ENCODE measurements around the gene SBNO1.
"Not testable (repeated sequence)": the region's sequence is repeated elsewhere in the genome, so short reads cannot be mapped to it uniquely, and the experiment has no call there.

The SBNO1 gene

DNA sequence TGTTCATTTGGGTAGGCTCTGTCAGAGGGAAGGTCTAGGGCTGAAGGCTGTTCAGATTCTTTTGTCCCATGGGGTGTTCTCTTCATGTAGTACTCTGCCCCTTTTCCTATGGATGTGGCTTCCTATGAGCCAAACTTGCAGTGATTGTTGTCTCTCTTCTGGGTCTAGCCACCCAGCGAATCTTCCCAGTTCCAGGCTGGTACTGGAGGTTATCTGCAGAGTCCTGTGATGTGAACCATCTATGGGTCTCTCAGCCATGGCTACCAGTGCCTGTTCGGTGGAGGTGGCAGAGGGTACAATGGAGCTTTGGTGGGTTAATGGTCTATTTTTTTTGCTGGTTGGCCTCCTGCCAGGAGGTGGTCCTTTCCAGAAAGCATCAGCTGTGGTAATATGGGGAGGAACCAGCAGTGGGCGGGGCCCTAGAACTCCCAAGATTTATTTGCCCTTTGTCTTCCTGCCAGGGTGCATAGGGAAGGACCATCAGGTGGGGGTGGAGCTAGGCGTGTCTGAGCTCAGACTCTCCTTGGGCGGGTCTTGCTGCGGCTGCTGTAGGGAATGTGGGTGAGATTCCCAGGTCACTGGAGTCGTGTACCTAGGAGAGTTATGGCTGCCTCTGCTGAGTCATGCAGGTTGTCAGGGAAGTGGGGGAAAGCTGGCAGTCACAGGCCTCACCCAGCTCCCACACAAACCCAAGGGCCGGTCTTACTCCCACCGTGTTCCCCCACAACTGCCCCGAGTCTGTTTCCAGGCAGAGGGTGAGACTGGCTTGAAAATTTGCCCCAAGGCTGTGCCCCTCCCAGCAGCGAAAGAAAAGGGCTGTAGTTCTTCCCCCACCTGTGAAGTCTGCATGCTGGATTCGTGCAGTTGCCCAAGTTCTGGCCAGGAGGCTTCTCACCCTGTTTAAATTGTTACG lies 113.9 kb downstream of the SBNO1 start:
- DNase-seq (ENCODE audit: extremely low read depth, insufficient read length): no peak
- Histone ChIP-seq H3K36me3 (ENCODE audit: control insufficient read depth, insufficient read depth, low read length) (peaks cover 13% of the 10 kb centered on the region), H3K4me3 (replicated peaks; ENCODE audit: low read depth, low read length) (no peak overlapping the region), H3K27me3 (replicated peaks; ENCODE audit: control insufficient read depth, insufficient read depth, low read length) (no peaks in the 10 kb centered on the region)
- TF ChIP-seq, protein P1, sequence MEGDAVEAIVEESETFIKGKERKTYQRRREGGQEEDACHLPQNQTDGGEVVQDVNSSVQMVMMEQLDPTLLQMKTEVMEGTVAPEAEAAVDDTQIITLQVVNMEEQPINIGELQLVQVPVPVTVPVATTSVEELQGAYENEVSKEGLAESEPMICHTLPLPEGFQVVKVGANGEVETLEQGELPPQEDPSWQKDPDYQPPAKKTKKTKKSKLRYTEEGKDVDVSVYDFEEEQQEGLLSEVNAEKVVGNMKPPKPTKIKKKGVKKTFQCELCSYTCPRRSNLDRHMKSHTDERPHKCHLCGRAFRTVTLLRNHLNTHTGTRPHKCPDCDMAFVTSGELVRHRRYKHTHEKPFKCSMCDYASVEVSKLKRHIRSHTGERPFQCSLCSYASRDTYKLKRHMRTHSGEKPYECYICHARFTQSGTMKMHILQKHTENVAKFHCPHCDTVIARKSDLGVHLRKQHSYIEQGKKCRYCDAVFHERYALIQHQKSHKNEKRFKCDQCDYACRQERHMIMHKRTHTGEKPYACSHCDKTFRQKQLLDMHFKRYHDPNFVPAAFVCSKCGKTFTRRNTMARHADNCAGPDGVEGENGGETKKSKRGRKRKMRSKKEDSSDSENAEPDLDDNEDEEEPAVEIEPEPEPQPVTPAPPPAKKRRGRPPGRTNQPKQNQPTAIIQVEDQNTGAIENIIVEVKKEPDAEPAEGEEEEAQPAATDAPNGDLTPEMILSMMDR (IDR thresholded peaks at IDR 0.05; ENCODE audit: insufficient read depth, low read length, poor library complexity, severe bottlenecking): no peak

DNA sequence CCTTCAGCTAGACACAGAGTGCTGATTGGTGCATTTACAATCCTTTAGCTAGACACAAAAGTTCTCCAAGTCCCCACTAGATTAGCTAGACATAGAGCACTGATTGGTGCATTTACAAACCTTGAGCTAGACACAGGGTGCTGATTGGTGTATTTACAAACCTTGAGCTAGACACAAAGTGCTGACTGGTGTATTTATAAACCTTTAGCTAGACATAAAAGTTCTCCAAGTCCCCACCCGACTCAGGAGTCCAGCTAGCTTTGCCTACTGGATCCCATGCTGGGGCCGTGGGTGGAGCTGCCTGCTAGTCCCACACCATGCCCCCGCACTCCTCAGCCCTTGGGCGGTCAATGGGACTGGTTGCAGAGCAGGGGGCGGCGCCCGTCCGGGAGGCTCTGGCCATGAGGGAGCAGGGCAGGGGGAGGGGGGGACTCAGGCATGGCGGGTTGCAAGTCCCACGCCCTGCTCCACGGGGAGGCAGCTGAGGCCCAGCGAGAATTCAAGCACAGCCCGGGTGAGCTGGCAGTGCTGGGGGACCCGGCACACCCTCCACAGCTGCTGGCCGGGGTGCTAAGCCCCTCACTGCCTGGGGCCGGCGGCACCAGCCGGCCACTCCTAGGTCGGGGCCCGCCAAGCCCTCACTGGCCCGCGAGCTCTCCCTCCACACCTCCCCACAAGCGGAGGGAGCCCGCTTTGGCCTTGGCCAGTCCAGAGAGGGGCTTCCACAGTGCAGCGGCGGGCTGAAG lies 115.5 kb downstream of the SBNO1 start:
- H3K36me3 ChIP-seq (ENCODE audit: control insufficient read depth, insufficient read depth, low read length); DNase-seq (ENCODE audit: extremely low read depth, insufficient read length); H3K27me3 ChIP-seq (replicated peaks; ENCODE audit: control insufficient read depth, insufficient read depth, low read length); H3K4me3 ChIP-seq (replicated peaks; ENCODE audit: low read depth, low read length): not testable (repeated sequence)

DNA sequence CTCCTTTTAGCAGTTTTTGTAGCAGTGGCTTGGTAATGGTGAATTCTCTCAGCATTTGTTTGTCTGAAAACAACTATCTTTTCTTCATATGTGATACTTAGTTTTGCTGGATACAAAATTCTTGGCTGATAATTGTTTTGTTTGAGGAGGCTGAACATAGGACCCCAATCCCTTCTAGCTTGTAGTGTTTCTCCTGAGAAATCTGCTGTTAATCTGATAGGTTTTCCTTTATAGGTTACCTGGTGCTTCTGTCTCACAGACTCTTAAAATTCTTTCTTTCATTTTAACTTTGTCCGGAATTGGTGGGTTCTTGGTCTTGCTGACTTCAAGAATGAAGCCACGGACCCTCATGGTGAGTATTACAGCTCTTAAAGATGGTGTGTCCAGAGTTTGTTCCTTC lies 116.5 kb downstream of the SBNO1 start:
- not testable (repeated sequence) for H3K36me3 ChIP-seq (ENCODE audit: control insufficient read depth, insufficient read depth, low read length); DNase-seq (ENCODE audit: extremely low read depth, insufficient read length); H3K27me3 ChIP-seq (replicated peaks; ENCODE audit: control insufficient read depth, insufficient read depth, low read length); H3K4me3 ChIP-seq (replicated peaks; ENCODE audit: low read depth, low read length)

DNA sequence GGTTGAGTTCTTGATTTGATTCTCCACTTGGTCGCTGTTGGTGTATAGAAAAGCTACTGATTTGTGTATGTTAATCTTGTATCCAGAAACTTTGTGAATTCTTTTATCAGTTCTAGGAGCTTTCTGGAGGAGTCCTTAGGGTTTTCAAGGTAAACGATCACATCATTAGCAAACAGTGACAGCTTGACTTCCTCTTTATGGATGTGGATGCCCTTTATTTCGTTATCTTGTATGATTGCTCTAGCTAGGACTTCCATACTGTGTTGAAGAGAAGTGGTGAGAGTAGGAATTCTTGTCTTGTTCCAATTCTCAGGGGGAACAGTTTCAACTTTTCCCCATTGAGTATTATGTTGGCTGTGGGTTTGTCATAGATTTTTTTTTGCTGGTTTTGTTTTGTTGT lies 119.0 kb downstream of the SBNO1 start:
- TF ChIP-seq, protein P1 (IDR thresholded peaks at IDR 0.05; ENCODE audit: insufficient read depth, low read length, poor library complexity, severe bottlenecking): no peak
- no peak overlapping the region for H3K4me3 ChIP-seq (replicated peaks; ENCODE audit: low read depth, low read length)
- no peak for DNase-seq (ENCODE audit: extremely low read depth, insufficient read length)
- no peaks in the 10 kb centered on the region for H3K27me3 ChIP-seq (replicated peaks; ENCODE audit: control insufficient read depth, insufficient read depth, low read length)
- peaks cover 8% of the 10 kb centered on the region for H3K36me3 ChIP-seq (ENCODE audit: control insufficient read depth, insufficient read depth, low read length)

DNA sequence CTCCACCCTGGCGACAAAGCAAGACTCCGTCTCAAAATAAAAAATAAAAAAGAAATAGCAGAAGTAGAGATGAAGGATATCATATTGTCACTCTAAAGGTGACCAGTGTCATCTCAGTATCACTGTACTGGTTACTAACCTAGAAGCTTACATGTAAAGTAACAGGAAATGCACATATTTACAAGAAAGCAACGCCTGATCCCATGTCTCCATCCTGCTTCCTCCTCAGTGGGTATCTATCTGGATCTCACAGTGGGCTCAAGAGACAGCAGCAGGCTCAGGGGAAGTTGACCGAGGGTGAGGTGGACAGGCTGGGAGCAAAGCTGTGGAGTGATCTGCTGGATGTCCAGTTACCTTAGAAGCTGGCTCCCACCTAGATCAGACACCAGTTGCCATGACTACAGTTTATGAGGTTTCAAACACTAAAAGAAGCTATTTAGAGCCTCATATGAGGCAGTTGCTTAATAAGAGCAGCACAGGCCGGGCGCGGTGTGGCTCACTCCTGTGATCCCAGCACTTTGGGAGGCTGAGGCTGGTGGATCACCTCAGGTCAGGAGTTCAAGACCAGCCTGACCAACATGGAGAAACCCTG lies 120.9 kb downstream of the SBNO1 start:
- no peaks in the 10 kb centered on the region for H3K27me3 ChIP-seq (replicated peaks; ENCODE audit: control insufficient read depth, insufficient read depth, low read length)
- peaks cover 8% of the 10 kb centered on the region for H3K36me3 ChIP-seq (ENCODE audit: control insufficient read depth, insufficient read depth, low read length)
- H3K4me3 ChIP-seq (replicated peaks; ENCODE audit: low read depth, low read length): no peak overlapping the region
- TF ChIP-seq, protein P1 (IDR thresholded peaks at IDR 0.05; ENCODE audit: insufficient read depth, low read length, poor library complexity, severe bottlenecking): no peak
- no peak for DNase-seq (ENCODE audit: extremely low read depth, insufficient read length)

DNA sequence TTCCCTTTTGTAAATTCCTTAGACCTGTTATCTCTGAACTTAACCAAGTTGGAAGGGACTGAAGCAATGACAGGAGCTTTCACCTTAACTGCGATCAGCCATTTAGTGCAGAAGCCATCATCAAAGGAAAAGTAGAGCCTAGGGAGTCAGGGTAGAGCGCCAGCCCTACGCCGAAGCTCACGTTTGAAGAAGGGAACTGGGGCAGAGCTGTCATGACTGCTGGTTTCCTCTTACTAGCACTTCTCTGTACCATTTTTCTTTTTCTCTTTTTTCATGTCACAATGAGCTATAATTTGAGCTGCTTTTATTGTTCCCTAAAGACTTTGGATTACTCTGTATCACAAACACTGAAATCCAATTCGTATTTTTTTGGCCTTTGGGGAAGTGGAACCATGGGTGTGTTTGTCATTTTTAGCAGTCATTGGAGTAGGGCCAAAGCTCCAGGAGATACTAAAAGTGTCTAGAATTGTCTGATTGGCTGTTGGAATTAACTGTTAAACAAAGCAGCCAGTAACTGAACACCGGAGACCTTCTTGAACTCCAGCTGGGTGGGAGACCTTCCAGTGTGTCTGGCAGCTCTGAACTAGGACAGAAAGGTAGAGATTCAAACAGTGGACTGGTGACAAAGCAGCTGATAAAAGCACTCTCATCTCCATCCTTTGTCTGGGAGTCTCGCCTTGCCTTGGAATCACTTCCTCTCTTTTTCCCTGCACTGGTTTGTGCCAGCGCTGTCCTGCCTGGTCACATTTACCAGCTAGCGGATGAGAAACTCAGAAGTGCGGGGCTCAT lies 122.3 kb downstream of the SBNO1 start:
- H3K27me3 ChIP-seq (replicated peaks; ENCODE audit: control insufficient read depth, insufficient read depth, low read length): no peaks in the 10 kb centered on the region
- TF ChIP-seq, protein P1 (IDR thresholded peaks at IDR 0.05; ENCODE audit: insufficient read depth, low read length, poor library complexity, severe bottlenecking): no peak
- no peak overlapping the region for H3K4me3 ChIP-seq (replicated peaks; ENCODE audit: low read depth, low read length)
- DNase-seq (ENCODE audit: extremely low read depth, insufficient read length): no peak
- H3K36me3 ChIP-seq (ENCODE audit: control insufficient read depth, insufficient read depth, low read length): peaks cover 6% of the 10 kb centered on the region
